GM19238 (cell line): ENCODE results near the gene SLFN12.
"Not testable (repeated sequence)": the region's sequence is repeated elsewhere in the genome, so short reads cannot be mapped to it uniquely, and the experiment has no call there.

Experiments used
- DNase-seq: peaks from one replicate; pipeline ENCODE4 v3.0.0; 2011; ENCODE audit warnings: low spot score; ENCODE audit not compliant: insufficient read length

The SLFN12 gene

GRCh38 chr17:35414247-35414646, 18.1 kb downstream of the SLFN12 start:
- DNase-seq: no peak

- no peak for DNase-seq
These were observed 24.8 kb downstream of the SLFN12 start for GRCh38 chr17:35407531-35407930.

GRCh38 chr17:35406568-35406967, 25.7 kb downstream of the SLFN12 start:
- DNase-seq: no peak

GRCh38 chr17:35404360-35404759, 27.9 kb downstream of the SLFN12 start:
- DNase-seq: no peak

- not testable (repeated sequence) for DNase-seq
These were observed 38.5 kb downstream of the SLFN12 start for GRCh38 chr17:35393783-35394182.

- DNase-seq: no peak
These were observed 41.6 kb downstream of the SLFN12 start for GRCh38 chr17:35390663-35391062.

- DNase-seq: no peak
These were observed 42.1 kb downstream of the SLFN12 start for GRCh38 chr17:35390156-35390555.

- no peak for DNase-seq
These were observed 44.8 kb downstream of the SLFN12 start for GRCh38 chr17:35387496-35387895.

GRCh38 chr17:35377706-35378105, 54.6 kb downstream of the SLFN12 start:
- DNase-seq: no peak

GRCh38 chr17:35377068-35377467, 55.2 kb downstream of the SLFN12 start:
- no peak for DNase-seq

- DNase-seq: no peak
These were observed 56.1 kb downstream of the SLFN12 start for GRCh38 chr17:35376245-35376644.

- no peak for DNase-seq
These were observed 57.4 kb downstream of the SLFN12 start for GRCh38 chr17:35374766-35375344.

- DNase-seq: peak; percentile 13
These were observed 58.1 kb downstream of the SLFN12 start for GRCh38 chr17:35373984-35374765.

GRCh38 chr17:35373534-35373983, 58.7 kb downstream of the SLFN12 start, which contains the start of gene SLFN11:
SLFN11 (minus strand) TSS chr17:35373621; CDS start chr17:35363807, 9,814 bp downstream.
- DNase-seq: peak; percentile 35

- DNase-seq: no peak
These were observed 59.3 kb downstream of the SLFN12 start for GRCh38 chr17:35372846-35373533.

- no peak for DNase-seq
These were observed 60.4 kb downstream of the SLFN12 start for GRCh38 chr17:35371934-35372333.

GRCh38 chr17:35368081-35368830, 64.0 kb downstream of the SLFN12 start:
- DNase-seq: peak; percentile 57

- DNase-seq: no peak
These were observed 71.3 kb downstream of the SLFN12 start for GRCh38 chr17:35361027-35361426.
